Astrocyte of the cerebellum (primary cell): ENCODE measurements around the gene LPAR3.
"Not testable (repeated sequence)": the region's sequence is repeated elsewhere in the genome, so short reads cannot be mapped to it uniquely, and the experiment has no call there.

Experiments used
- DNase-seq: peaks from one replicate; pipeline ENCODE4 v3.0.0-alpha.2; 2011; ENCODE audit warnings: low read depth
- H3K4me3 ChIP-seq: 2 replicates; pipeline ENCODE4 v1.5.1; 2011; ENCODE audit warnings: mild to moderate bottlenecking, low read depth, low read length, moderate library complexity
- CTCF ChIP-seq: IDR thresholded peaks from 2 replicates; pipeline ENCODE4 v1.5.1; 2012; ENCODE audit warnings: low read length, low read depth, moderate library complexity, mild to moderate bottlenecking; ENCODE audit errors: missing control alignments
- in situ Hi-C: cut with HindIII; loops from 2 replicates; pipeline ENCODE4 v1.10.0; 2017; ENCODE audit warnings: low sequenced_read_pairs

Gene LPAR3

GRCh38 chr1:84920159-84920558 lies 27.2 kb upstream of the LPAR3 start:
- H3K4me3 ChIP-seq, result no peak overlapping the region
- DNase-seq, result no peak
- in situ Hi-C loops, result no loop called here
- no peak for TF ChIP-seq CTCF

- H3K4me3 ChIP-seq, result no peak overlapping the region
- no peak for TF ChIP-seq CTCF
- DNase-seq, result no peak
- in situ Hi-C loops, result no loop called here
Observed at GRCh38 chr1:84919461-84919970, 26.5 kb upstream of the LPAR3 start.

- no peak for DNase-seq
- no peak for TF ChIP-seq CTCF
- in situ Hi-C loops, result no loop called here
- no peak overlapping the region for H3K4me3 ChIP-seq
Observed at GRCh38 chr1:84918726-84919336, 25.8 kb upstream of the LPAR3 start.

GRCh38 chr1:84916897-84917296 lies 23.9 kb upstream of the LPAR3 start:
- no peak overlapping the region for H3K4me3 ChIP-seq
- DNase-seq, result no peak
- TF ChIP-seq CTCF, result no peak
- in situ Hi-C loops, result no loop called here

- H3K4me3 ChIP-seq, result no peak overlapping the region
- no peak for DNase-seq
- in situ Hi-C loops, result no loop called here
- no peak for TF ChIP-seq CTCF
Observed at GRCh38 chr1:84913555-84913892, 20.5 kb upstream of the LPAR3 start.

- H3K4me3 ChIP-seq, result no peak overlapping the region
- in situ Hi-C loops, result no loop called here
- no peak for DNase-seq
- no peak for TF ChIP-seq CTCF
Observed at GRCh38 chr1:84912726-84913554, 19.9 kb upstream of the LPAR3 start.

- DNase-seq, H3K4me3 ChIP-seq, in situ Hi-C loops: not testable (repeated sequence)
Observed at GRCh38 chr1:84908746-84909464, 15.9 kb upstream of the LPAR3 start.
